Common myeloid progenitor, CD34-positive (primary cell): ENCODE measurements around the gene MYO1H.
"Not testable (repeated sequence)": the region's sequence is repeated elsewhere in the genome, so short reads cannot be mapped to it uniquely, and the experiment has no call there.

Experiments used
- CTCF ChIA-PET: fragments of 350-600 bp; sonication (Branson Sonifier 250); formaldehyde crosslinking; loops from one replicate; lab custom pipeline; 2021; ENCODE audit warnings: antibody characterized with exemption; lab: Charles Lee
- POLR2A ChIA-PET: fragments of 350-600 bp; sonication (Branson Sonifier 250); formaldehyde crosslinking; loops from one replicate; lab custom pipeline; 2021; ENCODE audit warnings: antibody characterized with exemption; lab: Charles Lee
- DNase-seq, 3 donors: peaks; one replicate each; pipeline versions ENCODE4 v3.0.0 to v3.0.0-alpha.2; 2013
- H3K27ac ChIP-seq, 2 experiments: 1 replicate in 1 of 2; 2 replicates in 1 of 2; pipeline ENCODE4 v1.7.0; 2013; ENCODE audit warnings: inconsistent platforms in 2 of 2, low read length in 2 of 2, mild to moderate bottlenecking in 2 of 2, low read depth in 1 of 2, moderate library complexity in 1 of 2; ENCODE audit not compliant: severe bottlenecking in 2 of 2, insufficient read depth in 1 of 2, poor library complexity in 1 of 2
- H3K27me3 ChIP-seq, 5 experiments: replicated peaks in 2 of 5; 1 replicate in 3 of 5; 2 replicates in 2 of 5; pipeline versions ENCODE4 v1.6.1 to v1.7.0; 2013; ENCODE audit warnings: low read length in 4 of 5, mild to moderate bottlenecking in 2 of 5, moderate library complexity in 2 of 5, inconsistent platforms in 1 of 5; ENCODE audit not compliant: insufficient read depth in 5 of 5, control insufficient read depth in 4 of 5
- H3K36me3 ChIP-seq, 4 experiments: 1 replicate in 2 of 4; 2 replicates in 2 of 4; pipeline versions ENCODE4 v1.6.1 to v1.7.0; 2013; ENCODE audit warnings: low read length in 3 of 4, control low read depth in 1 of 4, mild to moderate bottlenecking in 1 of 4; ENCODE audit not compliant: control insufficient read depth in 4 of 4, insufficient read depth in 4 of 4
- H3K4me1 ChIP-seq, 4 experiments: 1 replicate in 3 of 4; 2 replicates in 1 of 4; pipeline versions ENCODE4 v1.6.1 to v1.7.1; 2013; ENCODE audit warnings: low read length in 3 of 4, mild to moderate bottlenecking in 3 of 4, control low read depth in 1 of 4, inconsistent platforms in 1 of 4, moderate library complexity in 1 of 4; ENCODE audit not compliant: control insufficient read depth in 4 of 4, insufficient read depth in 4 of 4; ENCODE audit errors: control extremely low read depth in 1 of 4
- H3K4me3 ChIP-seq, 7 experiments: 1 replicate in 4 of 7; 2 replicates in 3 of 7; pipeline versions ENCODE4 v1.5.1 to v1.7.0; 2013; ENCODE audit warnings: mild to moderate bottlenecking in 7 of 7, low read length in 6 of 7, moderate library complexity in 6 of 7, inconsistent platforms in 2 of 7, low read depth in 2 of 7, control low read depth in 1 of 7; ENCODE audit not compliant: insufficient read depth in 4 of 7, control insufficient read depth in 1 of 7; ENCODE audit errors: extremely low read depth in 1 of 7
- H3K9me3 ChIP-seq, 5 experiments: 1 replicate in 4 of 5; 2 replicates in 1 of 5; pipeline versions ENCODE4 v1.6.1 to v1.7.1; 2013; ENCODE audit warnings: low read length in 4 of 5, mild to moderate bottlenecking in 2 of 5, inconsistent platforms in 1 of 5, low read depth in 1 of 5, moderate library complexity in 1 of 5; ENCODE audit not compliant: control insufficient read depth in 4 of 5, insufficient read depth in 2 of 5; ENCODE audit errors: control extremely low read depth in 1 of 5
- WGBS: methylation state at CpG from one replicate; pipeline ENCODE4 v1.1.5; 2013; ENCODE audit not compliant: insufficient coverage; 5-methylcytosine and 5-hydroxymethylcytosine counted together

The MYO1H gene

DNA sequence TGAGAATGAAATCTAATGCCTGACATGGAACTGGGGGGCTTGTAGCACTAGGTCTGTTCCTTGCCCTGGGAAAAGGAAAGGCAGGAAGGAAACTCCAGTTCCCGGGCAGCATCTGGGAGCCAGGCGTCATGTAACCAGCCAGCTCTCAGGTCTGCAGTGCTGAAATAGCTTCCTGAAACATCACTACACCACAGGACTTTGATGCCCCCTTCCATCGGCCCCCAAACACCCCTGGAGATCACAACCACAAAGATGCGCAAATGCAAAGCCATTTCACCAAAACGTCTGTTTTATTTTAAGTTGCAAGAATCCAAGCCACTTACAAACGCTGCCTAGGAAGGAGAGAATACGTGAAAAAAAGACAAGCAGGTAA lies 88.5 kb downstream of the MYO1H start:
- WGBS = 96% methylated on average over 5 of the region's 7 CpGs
- Histone ChIP-seq H3K27ac (no peak overlapping the region), H3K36me3 (no peaks in the 10 kb centered on the region), H3K4me3 (no peak overlapping the region), H3K27me3 (no peaks in the 10 kb centered on the region), H3K9me3 (no peaks in the 10 kb centered on the region), H3K4me1 (peaks cover 0 to 7% (median 2%) of the 10 kb centered on the region in 4 experiments)
- no peak for DNase-seq
- POLR2A ChIA-PET = no interaction called here
- CTCF ChIA-PET = no interaction called here

GRCh38 chr12:109439181-109439580 lies 91.5 kb downstream of the MYO1H start:
- WGBS = 95% methylated on average over 4 of the region's 6 CpGs
- H3K36me3 ChIP-seq = no peaks in the 10 kb centered on the region
- DNase-seq = no peak
- H3K9me3 ChIP-seq = no peaks in the 10 kb centered on the region
- CTCF ChIA-PET = interaction anchor here (0.7 to 1.2 kb wide), 3 partner anchors 9 to 18 kb away, joined by 3 to 4 read pairs (median 3); no protein-coding TSS in a partner anchor
- no peak overlapping the region for H3K27ac ChIP-seq
- H3K4me3 ChIP-seq = no peak overlapping the region
- POLR2A ChIA-PET = no interaction called here
- no peaks in the 10 kb centered on the region for H3K27me3 ChIP-seq
- no peaks in the 10 kb centered on the region for H3K4me1 ChIP-seq

GRCh38 chr12:109439951-109440350 lies 92.3 kb downstream of the MYO1H start:
- WGBS = over 99% methylated on average over 13 of the region's 13 CpGs
- H3K36me3 ChIP-seq, DNase-seq, H3K9me3 ChIP-seq, H3K27ac ChIP-seq, H3K4me3 ChIP-seq, H3K27me3 ChIP-seq, H3K4me1 ChIP-seq, POLR2A ChIA-PET: not testable (repeated sequence)
- CTCF ChIA-PET = interaction anchor here (1.2 to 1.4 kb wide), 2 partner anchors 10 to 14 kb away, joined by 3 to 4 read pairs; no protein-coding TSS in a partner anchor

DNA sequence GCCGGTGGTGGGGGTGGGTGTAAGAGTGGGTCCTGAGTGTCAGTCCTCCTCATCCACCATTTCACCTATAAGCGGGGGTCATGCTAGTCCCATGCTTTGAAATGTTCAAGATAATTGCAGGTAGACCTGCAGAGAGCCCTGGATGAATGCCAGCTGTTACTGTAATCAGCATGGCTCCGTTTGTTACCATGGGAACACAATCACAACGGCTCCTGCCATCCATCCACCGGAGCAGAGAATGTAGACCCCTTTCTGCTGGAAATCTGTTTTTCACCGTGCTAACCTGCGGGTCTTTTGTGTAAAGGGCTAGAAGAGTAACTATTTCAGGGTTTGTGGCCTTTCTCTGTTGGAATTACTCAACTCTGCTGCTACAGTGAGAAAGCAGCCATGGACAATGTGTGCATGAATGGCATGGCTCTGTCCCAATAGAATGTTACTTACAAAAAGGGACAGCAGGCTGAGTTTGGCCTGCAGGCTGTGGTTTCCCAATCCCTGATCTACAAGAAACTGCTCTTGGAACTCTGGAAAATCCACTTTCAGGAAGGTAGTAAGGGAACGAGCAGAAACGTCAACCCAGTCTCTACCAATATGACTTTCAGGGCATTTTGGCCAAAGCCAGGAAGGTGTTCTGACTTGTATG lies 93.3 kb downstream of the MYO1H start:
- POLR2A ChIA-PET = no interaction called here
- CTCF ChIA-PET = interaction anchor here (1.4 to 2.0 kb wide), 2 partner anchors 8 to 13 kb away, joined by 4 to 5 read pairs; no protein-coding TSS in a partner anchor
- no peaks in the 10 kb centered on the region for H3K27me3 ChIP-seq
- WGBS = 94% methylated on average over 7 of the region's 9 CpGs
- DNase-seq = no peak
- no peak overlapping the region for H3K4me3 ChIP-seq
- no peaks in the 10 kb centered on the region for H3K4me1 ChIP-seq
- peak overlapping the region in 1 of 2 experiments; percentile 8 for H3K27ac ChIP-seq
- H3K36me3 ChIP-seq = peaks cover 0 to 4% (median 2%) of the 10 kb centered on the region in 4 experiments
- no peaks in the 10 kb centered on the region for H3K9me3 ChIP-seq

- POLR2A ChIA-PET = no interaction called here
- H3K4me3 ChIP-seq = no peak overlapping the region
- H3K27ac ChIP-seq = no peak overlapping the region
- H3K27me3 ChIP-seq = no peaks in the 10 kb centered on the region
- DNase-seq = no peak
- no peaks in the 10 kb centered on the region for H3K9me3 ChIP-seq
- no peaks in the 10 kb centered on the region for H3K4me1 ChIP-seq
- 96% methylated on average over 4 of the region's 5 CpGs for WGBS
- H3K36me3 ChIP-seq = peaks cover 2 to 26% (median 12%) of the 10 kb centered on the region in 4 experiments
- CTCF ChIA-PET = interaction anchor here (1.1 to 1.9 kb wide), 3 partner anchors 11 to 74 kb away, joined by 3 to 7 read pairs (median 3); no protein-coding TSS in a partner anchor
These were observed 96.1 kb downstream of the MYO1H start for GRCh38 chr12:109443794-109444193.

DNA sequence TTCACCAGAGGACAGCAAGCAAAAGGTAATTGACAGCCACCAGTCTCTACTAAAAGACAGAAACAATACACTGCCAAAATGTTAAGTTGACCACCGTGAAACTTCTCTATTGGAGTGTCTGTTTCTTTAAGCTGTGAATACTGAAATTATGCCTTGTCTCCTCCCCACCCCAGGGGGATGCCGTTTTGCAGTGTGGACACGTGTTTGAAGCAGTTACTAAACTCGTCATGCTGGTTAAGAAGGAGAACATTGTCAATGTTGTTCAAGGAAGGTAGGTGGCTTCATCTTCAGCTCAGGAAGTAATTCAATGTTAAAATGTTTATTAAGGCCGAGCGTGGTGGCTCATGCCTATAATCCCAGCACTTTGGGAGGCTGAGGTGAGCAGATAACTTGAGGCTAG lies 96.6 kb downstream of the MYO1H start:
- H3K4me1 ChIP-seq = no peaks in the 10 kb centered on the region
- no peak for DNase-seq
- H3K27me3 ChIP-seq = no peaks in the 10 kb centered on the region
- CTCF ChIA-PET = interaction anchor here (1.1 to 1.9 kb wide), 3 partner anchors 11 to 73 kb away, joined by 3 to 7 read pairs (median 3); no protein-coding TSS in a partner anchor
- H3K4me3 ChIP-seq = no peak overlapping the region
- H3K9me3 ChIP-seq = no peaks in the 10 kb centered on the region
- POLR2A ChIA-PET = no interaction called here
- WGBS = 92% methylated on average over 4 of the region's 6 CpGs
- peaks cover 2 to 29% (median 12%) of the 10 kb centered on the region in 4 experiments for H3K36me3 ChIP-seq
- H3K27ac ChIP-seq = no peak overlapping the region

DNA sequence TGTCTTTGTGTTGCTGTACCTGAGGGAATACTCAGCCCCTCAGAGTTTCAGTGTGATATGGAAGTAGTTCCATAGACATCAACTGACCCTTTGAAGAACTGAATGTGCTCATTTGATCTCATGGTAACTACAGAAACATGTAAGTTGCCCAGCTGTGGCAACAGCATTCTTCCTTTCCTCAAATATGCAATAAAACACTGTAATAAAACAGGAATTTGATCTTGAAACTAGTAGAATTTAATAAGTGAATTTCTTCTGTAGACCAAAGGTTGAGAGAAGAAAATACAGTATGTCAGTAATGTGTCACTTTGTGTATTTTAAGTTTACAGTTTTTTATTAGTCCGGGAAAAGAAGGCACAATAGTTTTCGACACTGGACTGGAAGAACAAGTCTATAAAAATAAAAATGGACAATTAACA lies 97.5 kb downstream of the MYO1H start:
- H3K4me3 ChIP-seq = no peak overlapping the region
- peaks cover 2 to 34% (median 13%) of the 10 kb centered on the region in 4 experiments for H3K36me3 ChIP-seq
- H3K9me3 ChIP-seq = no peaks in the 10 kb centered on the region
- CTCF ChIA-PET = interaction anchor here (1.2 to 1.9 kb wide), 2 partner anchors 8 to 12 kb away, joined by 4 to 7 read pairs; no protein-coding TSS in a partner anchor
- no peak overlapping the region for H3K27ac ChIP-seq
- POLR2A ChIA-PET = no interaction called here
- H3K4me1 ChIP-seq = no peaks in the 10 kb centered on the region
- 100% methylated on average over 2 of the region's 2 CpGs for WGBS
- no peak for DNase-seq
- no peaks in the 10 kb centered on the region for H3K27me3 ChIP-seq
